ENCODE data around the gene LRRN1. TPM values are rescaled to one million over a fixed set of nuclear protein-coding genes. Genes with fewer than 3 reads are reported as not detected.

LRRN1 gene
- total and polyA plus RNA-seq, 2 donors (not counting 1 experiment from before 2014, with no cell fraction given): 1.1 to 2.5 TPM

- Histone ChIP-seq H3K9me3 (ENCODE audit: control extremely low read depth in 1 of 3, control insufficient read depth in 2 of 3, insufficient read depth in 1 of 3, low read length in 2 of 3) (peaks cover 0 to 1% (median 0%) of the 10 kb centered on the region in 3 donors), H3K4me2 (replicated peaks; ENCODE audit: low read depth, low read length, poor library complexity, severe bottlenecking) (no peak overlapping the region), H3K79me2 (ENCODE audit: control insufficient read depth, insufficient read depth, low read length) (no peaks in the 10 kb centered on the region), H3K27me3 (replicated peaks in 1 of 4; ENCODE audit: control extremely low read depth in 1 of 4, control insufficient read depth in 3 of 4, insufficient read depth in 4 of 4, low read length in 3 of 4) (no peaks in the 10 kb centered on the region), H4K20me1 (ENCODE audit: control insufficient read depth, insufficient read depth, low read length, poor library complexity, severe bottlenecking) (no peaks in the 10 kb centered on the region), H3K4me1 (ENCODE audit: control insufficient read depth in 2 of 2, insufficient read depth in 2 of 2, low read length in 2 of 2) (no peaks in the 10 kb centered on the region), H3K4me3 (ENCODE audit: control extremely low read depth in 1 of 5, extremely low read depth in 1 of 5, insufficient read depth in 1 of 5, low read depth in 2 of 5, low read length in 4 of 5) (no peak overlapping the region), H3K27ac (ENCODE audit: low read length in 2 of 2) (no peak overlapping the region), H3K36me3 (replicated peaks in 1 of 2; ENCODE audit: control extremely low read depth in 1 of 2, control insufficient read depth in 1 of 2, extremely low read depth in 1 of 2, insufficient read depth in 2 of 2, low read length in 1 of 2) (no peaks in the 10 kb centered on the region), H2AFZ (ENCODE audit: insufficient read depth, low read depth, low read length, poor library complexity, severe bottlenecking) (no peak overlapping the region), H3K9ac (ENCODE audit: low read length) (no peak overlapping the region)
- Mint-ChIP-seq H3K9me3 (ENCODE audit: insufficient read depth) (peaks cover 13% of the 10 kb centered on the region), H3K27me3 (no peaks in the 10 kb centered on the region), H3K27ac (no peak overlapping the region), H3K4me1 (no peaks in the 10 kb centered on the region), H3K4me3 (no peak overlapping the region)
- DNase-seq (no peak), ATAC-seq (ENCODE audit: low read depth) (no peak)
- TF ChIP-seq CTCF (IDR thresholded peaks at IDR 0.05) (no peak), EZH2 (IDR thresholded peaks at IDR 0.05; ENCODE audit: borderline replicate concordance, insufficient read depth, low read depth, low read length, poor library complexity, severe bottlenecking) (no peak)
- POLR2A ChIA-PET: no interaction called here
- intact Hi-C loops (cut with micrococcal nuclease): no loop called here
- CTCF ChIA-PET: no interaction called here
- WGBS (ENCODE audit: insufficient coverage): 43% methylated on average over 2 of the region's 4 CpGs
Measured at GRCh38 chr3:3778641-3779270, 20.5 kb upstream of the LRRN1 start.

GRCh38 chr3:3782457-3782856 lies 16.8 kb upstream of the LRRN1 start:
- Histone ChIP-seq H3K9me3 (ENCODE audit: control extremely low read depth in 1 of 3, control insufficient read depth in 2 of 3, insufficient read depth in 1 of 3, low read length in 2 of 3) (no peaks in the 10 kb centered on the region), H3K79me2 (ENCODE audit: control insufficient read depth, insufficient read depth, low read length) (no peaks in the 10 kb centered on the region), H2AFZ (ENCODE audit: insufficient read depth, low read depth, low read length, poor library complexity, severe bottlenecking) (no peak overlapping the region), H3K9ac (ENCODE audit: low read length) (no peak overlapping the region), H3K4me1 (ENCODE audit: control insufficient read depth in 2 of 2, insufficient read depth in 2 of 2, low read length in 2 of 2) (no peaks in the 10 kb centered on the region), H3K36me3 (replicated peaks in 1 of 2; ENCODE audit: control extremely low read depth in 1 of 2, control insufficient read depth in 1 of 2, extremely low read depth in 1 of 2, insufficient read depth in 2 of 2, low read length in 1 of 2) (no peaks in the 10 kb centered on the region), H3K4me2 (replicated peaks; ENCODE audit: low read depth, low read length, poor library complexity, severe bottlenecking) (no peak overlapping the region), H3K4me3 (ENCODE audit: control extremely low read depth in 1 of 5, extremely low read depth in 1 of 5, insufficient read depth in 1 of 5, low read depth in 2 of 5, low read length in 4 of 5) (no peak overlapping the region), H4K20me1 (ENCODE audit: control insufficient read depth, insufficient read depth, low read length, poor library complexity, severe bottlenecking) (no peaks in the 10 kb centered on the region), H3K27ac (ENCODE audit: low read length in 2 of 2) (no peak overlapping the region), H3K27me3 (replicated peaks in 1 of 4; ENCODE audit: control extremely low read depth in 1 of 4, control insufficient read depth in 3 of 4, insufficient read depth in 4 of 4, low read length in 3 of 4) (no peaks in the 10 kb centered on the region)
- CTCF ChIA-PET: no interaction called here
- Mint-ChIP-seq H3K27me3 (no peaks in the 10 kb centered on the region), H3K27ac (no peak overlapping the region), H3K4me3 (no peak overlapping the region), H3K4me1 (no peaks in the 10 kb centered on the region), H3K9me3 (ENCODE audit: insufficient read depth) (no peaks in the 10 kb centered on the region)
- intact Hi-C loops (cut with micrococcal nuclease): no loop called here
- TF ChIP-seq CTCF (IDR thresholded peaks at IDR 0.05) (no peak), EZH2 (IDR thresholded peaks at IDR 0.05; ENCODE audit: borderline replicate concordance, insufficient read depth, low read depth, low read length, poor library complexity, severe bottlenecking) (no peak)
- no peak for ATAC-seq (ENCODE audit: low read depth)
- POLR2A ChIA-PET: no interaction called here
- WGBS (ENCODE audit: insufficient coverage): 90% methylated on average over 6 of the region's 7 CpGs
- no peak for DNase-seq

Data from B cell (primary cell).